Measurements from ENCODE around the gene EIF5. TPM values are rescaled to one million over a fixed set of nuclear protein-coding genes. Genes with fewer than 3 reads are reported as not detected.
A peak's percentile ranks its signal among the peaks of the same experiment; 100 is the strongest.

EIF5 gene
- total and polyA plus RNA-seq, 10 donors: 31.9 to 261 (median 202) TPM

- 14 to 30% (median 29%) methylated on average over 9 of the region's 9 CpGs for WGBS, 5 donors
- intact Hi-C loops (cut with DNase I; ENCODE audit: low total_unique reads): no loop called here
- no peak for DNase-seq
Measured at GRCh38 chr14:103317251-103317650, 16.8 kb upstream of the EIF5 start.

DNA sequence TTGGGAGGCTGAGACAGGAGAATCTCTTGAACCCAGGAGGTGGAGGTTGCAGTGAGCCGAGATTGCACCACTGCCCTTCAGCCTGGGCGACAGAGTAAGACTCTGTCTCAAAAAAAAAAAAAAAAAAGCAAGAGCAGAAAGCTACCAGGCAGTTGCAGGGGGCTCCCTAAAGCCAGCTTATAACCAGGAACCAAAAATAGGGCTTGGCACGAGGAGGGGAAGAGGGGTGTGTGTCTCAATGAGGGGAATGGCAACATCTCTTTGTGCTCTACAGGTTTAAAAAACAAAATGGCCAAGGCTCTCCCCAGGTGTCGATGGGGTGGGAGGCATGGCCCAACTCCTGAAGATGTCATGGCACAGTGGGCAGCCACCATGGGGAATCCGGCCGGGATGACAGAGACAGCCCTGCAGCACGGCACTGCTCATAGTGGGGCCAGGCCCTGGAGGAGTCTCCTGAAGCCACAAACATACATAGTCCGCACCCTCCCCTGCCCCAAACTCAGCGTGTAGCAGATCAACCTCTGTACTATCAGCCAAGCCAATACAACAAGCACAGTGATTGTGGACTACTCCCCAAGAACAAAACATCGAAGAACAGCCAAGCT, 16.0 kb upstream of the EIF5 start:
- DNase-seq: no peak
- no peaks in the 10 kb centered on the region for H3K36me3 ChIP-seq
- H3K27me3 ChIP-seq (replicated peaks in 1 of 7): no peaks in the 10 kb centered on the region
- H3K4me3 ChIP-seq: no peak overlapping the region
- intact Hi-C loops (cut with DNase I; ENCODE audit: low total_unique reads): no loop called here
- no peaks in the 10 kb centered on the region for H3K9me3 ChIP-seq
- H3K27ac ChIP-seq: peak overlapping the region in 3 of 8 donors; percentile 3 to 60 (median 30)
- H3K4me1 ChIP-seq: peaks cover 0 to 40% (median 16%) of the 10 kb centered on the region in 6 donors
- WGBS, 5 donors: 68 to 87% (median 79%) methylated on average over 10 of the region's 10 CpGs
- TF ChIP-seq, protein P1, sequence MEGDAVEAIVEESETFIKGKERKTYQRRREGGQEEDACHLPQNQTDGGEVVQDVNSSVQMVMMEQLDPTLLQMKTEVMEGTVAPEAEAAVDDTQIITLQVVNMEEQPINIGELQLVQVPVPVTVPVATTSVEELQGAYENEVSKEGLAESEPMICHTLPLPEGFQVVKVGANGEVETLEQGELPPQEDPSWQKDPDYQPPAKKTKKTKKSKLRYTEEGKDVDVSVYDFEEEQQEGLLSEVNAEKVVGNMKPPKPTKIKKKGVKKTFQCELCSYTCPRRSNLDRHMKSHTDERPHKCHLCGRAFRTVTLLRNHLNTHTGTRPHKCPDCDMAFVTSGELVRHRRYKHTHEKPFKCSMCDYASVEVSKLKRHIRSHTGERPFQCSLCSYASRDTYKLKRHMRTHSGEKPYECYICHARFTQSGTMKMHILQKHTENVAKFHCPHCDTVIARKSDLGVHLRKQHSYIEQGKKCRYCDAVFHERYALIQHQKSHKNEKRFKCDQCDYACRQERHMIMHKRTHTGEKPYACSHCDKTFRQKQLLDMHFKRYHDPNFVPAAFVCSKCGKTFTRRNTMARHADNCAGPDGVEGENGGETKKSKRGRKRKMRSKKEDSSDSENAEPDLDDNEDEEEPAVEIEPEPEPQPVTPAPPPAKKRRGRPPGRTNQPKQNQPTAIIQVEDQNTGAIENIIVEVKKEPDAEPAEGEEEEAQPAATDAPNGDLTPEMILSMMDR (IDR thresholded peaks at IDR 0.05 in 8 of 11, conservative IDR thresholded peaks at IDR 0.05 in 3 of 11): no peak
- TF ChIP-seq POLR2A (IDR thresholded peaks at IDR 0.05): no peak
- TF ChIP-seq POLR2AphosphoS5 (IDR thresholded peaks at IDR 0.05): no peak

More at GRCh38 chr14:103317251-103317650, 16.8 kb upstream of the EIF5 start:
- Histone ChIP-seq H3K27ac (peak overlapping the region in 5 of 8 donors; percentile 3 to 30 (median 6)), H3K36me3 (no peaks in the 10 kb centered on the region), H3K27me3 (replicated peaks in 1 of 7) (no peaks in the 10 kb centered on the region), H3K9me3 (no peaks in the 10 kb centered on the region), H3K4me3 (no peak overlapping the region), H3K4me1 (peaks cover 0 to 40% (median 16%) of the 10 kb centered on the region in 6 donors)
- TF ChIP-seq POLR2AphosphoS5 (IDR thresholded peaks at IDR 0.05): peak in 1 of 3 donors; percentile 8
- TF ChIP-seq, protein P1 (IDR thresholded peaks at IDR 0.05 in 8 of 11, conservative IDR thresholded peaks at IDR 0.05 in 3 of 11): no peak
- TF ChIP-seq POLR2A (IDR thresholded peaks at IDR 0.05): no peak

GRCh38 chr14:103318750-103319419, 15.2 kb upstream of the EIF5 start:
- H3K36me3 ChIP-seq: no peaks in the 10 kb centered on the region
- H3K27ac ChIP-seq: peak overlapping the region in 2 of 8 donors; percentile 1 to 60
- 69 to 89% (median 76%) methylated on average over 6 of the region's 6 CpGs for WGBS, 5 donors
- intact Hi-C loops (cut with DNase I; ENCODE audit: low total_unique reads): no loop called here
- peaks cover 0 to 1% (median 0%) of the 10 kb centered on the region in 7 donors for H3K27me3 ChIP-seq (replicated peaks in 1 of 7)
- H3K9me3 ChIP-seq: no peaks in the 10 kb centered on the region
- peaks cover 0 to 35% (median 16%) of the 10 kb centered on the region in 6 donors for H3K4me1 ChIP-seq
- no peak for TF ChIP-seq POLR2AphosphoS5 (IDR thresholded peaks at IDR 0.05)
- TF ChIP-seq POLR2A (IDR thresholded peaks at IDR 0.05): no peak
- TF ChIP-seq, protein P1 (IDR thresholded peaks at IDR 0.05 in 8 of 11, conservative IDR thresholded peaks at IDR 0.05 in 3 of 11): no peak
- no peak for DNase-seq
- H3K4me3 ChIP-seq: no peak overlapping the region

DNA sequence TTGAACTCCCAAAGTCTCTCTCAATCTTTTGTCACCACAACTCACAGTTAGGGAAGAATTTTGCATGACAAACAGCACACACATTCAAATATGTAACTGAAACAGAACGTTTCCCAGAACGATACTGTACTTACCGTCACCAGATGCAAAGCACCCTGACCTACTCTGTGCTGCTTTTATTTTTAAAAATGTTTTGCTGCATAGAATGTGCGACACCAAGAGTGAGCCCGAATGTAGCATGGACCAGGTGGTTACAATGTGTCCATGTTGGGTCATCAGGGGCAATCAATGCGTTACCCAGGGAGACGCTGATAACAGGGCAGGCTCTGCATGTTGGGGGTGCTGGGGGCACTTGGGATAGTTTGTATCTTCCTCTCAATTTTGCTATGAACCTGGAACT, 14.6 kb upstream of the EIF5 start:
- 82 to 95% (median 88%) methylated on average over 7 of the region's 7 CpGs for WGBS, 5 donors
- H3K36me3 ChIP-seq: no peaks in the 10 kb centered on the region
- H3K4me3 ChIP-seq: no peak overlapping the region
- no peak for TF ChIP-seq POLR2AphosphoS5 (IDR thresholded peaks at IDR 0.05)
- no peak for TF ChIP-seq POLR2A (IDR thresholded peaks at IDR 0.05)
- TF ChIP-seq, protein P1 (IDR thresholded peaks at IDR 0.05 in 8 of 11, conservative IDR thresholded peaks at IDR 0.05 in 3 of 11): no peak
- intact Hi-C loops (cut with DNase I; ENCODE audit: low total_unique reads): no loop called here
- H3K4me1 ChIP-seq: peaks cover 0 to 33% (median 14%) of the 10 kb centered on the region in 6 donors
- no peaks in the 10 kb centered on the region for H3K9me3 ChIP-seq
- no peak for DNase-seq
- peaks cover 0 to 7% (median 0%) of the 10 kb centered on the region in 7 donors for H3K27me3 ChIP-seq (replicated peaks in 1 of 7)
- peak overlapping the region in 2 of 8 donors; percentile 19 to 60 for H3K27ac ChIP-seq
